Activated T-helper 2 cell treated with anti-CD3 and anti-CD28 coated beads, Interferon-gamma antibody, Interleukin-2, Interleukin-4, amounts not matched to agents 10 μg/mL and 5 μg/mL and 100 μg/mL, durations not matched to agents 14 hours and 24 hours and 36 hours (primary cell): ENCODE data around the gene OR1K1. TPM values are rescaled to one million over a fixed set of nuclear protein-coding genes. Genes with fewer than 3 reads are reported as not detected.
"Not testable (repeated sequence)": the region's sequence is repeated elsewhere in the genome, so short reads cannot be mapped to it uniquely, and the experiment has no call there.

ENCODE experiments used
- DNase-seq: peaks from one replicate; pipeline ENCODE4 v3.0.0; 2021; ENCODE audit warnings: low spot score
- H3K27ac Mint-ChIP-seq: one replicate; pipeline ENCODE4 v1.8.0; 2021; ENCODE audit warnings: mixed read lengths
- H3K27me3 Mint-ChIP-seq: one replicate; pipeline ENCODE4 v1.8.0; 2021; ENCODE audit warnings: low read depth, mixed read lengths
- H3K36me3 Mint-ChIP-seq: one replicate; pipeline ENCODE4 v1.8.0; 2021; ENCODE audit warnings: low read depth, mixed read lengths
- H3K4me1 Mint-ChIP-seq: one replicate; pipeline ENCODE4 v1.8.0; 2021; ENCODE audit warnings: low read depth, mixed read lengths
- H3K4me3 Mint-ChIP-seq: one replicate; pipeline ENCODE4 v1.8.0; 2021; ENCODE audit warnings: low read depth, mild to moderate bottlenecking, moderate library complexity, mixed read lengths
- H3K9me3 Mint-ChIP-seq: one replicate; pipeline ENCODE4 v1.8.0; 2021; ENCODE audit warnings: mixed read lengths
- intact Hi-C: fragments of 100-400 bp; cut with micrococcal nuclease; formaldehyde crosslinking; loops from one replicate; pipeline ENCODE4 v1.15.1; 2023
- total RNA-seq: library from RNA; stranded (reverse); gene quantifications from 2 replicates; pipeline ENCODE4 v1.2.3, GENCODE V29; 2022

Gene OR1K1
- total RNA-seq, 1 donor from 2014 or later, result not detected

DNA sequence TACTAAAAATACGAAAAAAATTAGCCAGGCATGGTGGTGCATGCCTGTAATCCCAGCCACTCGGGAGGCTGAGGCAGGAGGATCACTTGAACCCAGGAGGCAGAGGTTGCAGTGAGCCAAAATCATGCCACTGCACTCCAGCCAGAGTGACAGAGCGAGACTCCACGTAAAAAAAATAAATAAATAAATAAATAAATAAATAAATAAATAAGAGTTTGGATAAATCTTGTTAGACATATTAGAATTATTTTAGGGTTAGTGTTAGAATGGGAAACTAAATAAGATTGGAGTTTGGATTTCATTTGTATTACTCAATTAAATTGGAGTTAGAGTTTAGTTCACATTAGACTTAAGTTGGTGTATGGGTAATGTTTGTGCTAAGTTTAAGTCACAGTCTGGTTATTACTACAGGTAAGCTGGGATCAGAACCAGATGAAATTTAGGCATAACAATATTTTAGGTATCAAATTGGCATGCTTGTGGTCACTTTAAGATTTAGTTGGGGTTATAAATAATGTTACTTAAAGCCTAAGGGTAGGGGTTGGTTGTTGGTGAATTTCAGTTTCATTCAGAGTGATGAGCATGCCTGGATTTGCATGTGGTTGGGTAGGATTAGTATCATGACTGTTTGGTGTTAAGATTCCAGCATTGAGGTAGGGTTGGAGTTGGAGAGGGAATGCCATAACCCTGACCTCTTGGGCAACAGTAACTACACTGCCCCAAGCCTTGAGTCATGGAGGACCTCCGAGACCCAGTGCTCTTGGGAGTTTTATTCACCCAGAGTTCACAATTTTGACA is 7.9 kb upstream of the OR1K1 start:
- intact Hi-C loops, result no loop called here
- Mint-ChIP-seq H3K9me3 (no peaks in the 10 kb centered on the region), H3K4me1 (no peaks in the 10 kb centered on the region), H3K4me3 (no peak overlapping the region), H3K36me3 (no peaks in the 10 kb centered on the region), H3K27ac (no peak overlapping the region), H3K27me3 (no peaks in the 10 kb centered on the region)
- no peak for DNase-seq

DNA sequence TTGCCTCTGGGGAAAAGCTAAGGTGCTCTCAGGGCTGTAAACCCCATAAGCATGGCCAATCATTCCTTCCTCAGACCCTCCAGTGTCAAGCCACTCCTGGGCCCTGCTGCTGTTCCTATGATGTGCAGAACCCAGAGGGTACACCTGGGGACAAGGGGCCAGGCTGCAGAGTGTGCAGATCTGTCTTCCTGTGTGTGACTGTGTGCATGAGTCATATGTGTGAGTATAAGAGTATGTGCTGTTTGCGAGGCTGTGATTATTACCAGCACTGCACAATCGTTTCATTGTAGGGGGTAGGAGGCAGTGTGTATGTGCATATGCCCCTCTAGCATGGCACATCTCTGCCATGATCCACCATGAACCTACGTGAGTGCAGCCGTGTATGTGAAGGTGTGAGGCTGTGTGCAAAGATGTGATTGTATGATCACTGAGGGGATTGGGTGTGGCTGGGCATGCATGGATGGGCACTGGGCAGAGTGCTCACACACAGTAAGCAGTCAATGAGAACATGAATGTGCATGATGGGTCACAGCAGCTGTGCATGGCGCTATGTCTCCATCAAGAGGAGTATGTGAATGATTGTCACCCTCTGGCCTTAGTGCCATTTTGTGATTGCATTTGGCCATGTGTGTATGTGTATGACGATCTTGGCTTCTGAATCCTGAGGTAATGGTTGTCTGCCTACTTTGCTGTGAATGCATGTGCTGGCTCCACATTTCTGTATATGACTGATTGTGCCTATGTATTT is 2.4 kb upstream of the OR1K1 start:
- H3K27ac Mint-ChIP-seq, result no peak overlapping the region
- intact Hi-C loops, result no loop called here

DNA sequence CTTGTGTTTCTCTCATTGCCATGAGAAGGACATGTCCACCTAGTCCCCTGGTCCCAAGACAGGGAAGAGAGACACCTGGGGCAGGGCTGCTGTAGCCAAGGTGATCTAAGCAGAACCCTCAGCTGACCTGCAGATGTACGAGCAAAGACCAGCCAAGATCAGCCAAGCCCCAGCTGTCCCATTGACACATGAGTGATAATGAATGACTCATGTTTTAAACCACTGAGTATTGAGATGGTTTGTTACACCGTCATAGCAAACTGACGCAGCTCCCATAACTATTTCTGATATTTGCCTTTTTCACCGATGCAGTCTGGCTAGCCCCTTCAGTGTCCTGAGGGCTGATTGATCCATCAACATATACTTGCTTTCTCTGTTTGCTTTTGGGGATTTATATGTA is 6.7 kb downstream of the OR1K1 start:
- intact Hi-C loops, result loop anchor here (1.0 to 5.0 kb wide), 7 partner anchors 40 to 755 kb away; no protein-coding TSS in a partner anchor
- no peak for DNase-seq
- H3K9me3 Mint-ChIP-seq, result peaks cover 8% of the 10 kb centered on the region
- no peaks in the 10 kb centered on the region for H3K36me3 Mint-ChIP-seq
- peaks cover 6% of the 10 kb centered on the region for H3K27me3 Mint-ChIP-seq
- H3K4me1 Mint-ChIP-seq, result peaks cover 29% of the 10 kb centered on the region
- peak overlapping the region; percentile 15 for H3K27ac Mint-ChIP-seq
- H3K4me3 Mint-ChIP-seq, result no peak overlapping the region

More for the DNA sequence above, 2.4 kb upstream of the OR1K1 start:
- Mint-ChIP-seq H3K4me1 (no peaks in the 10 kb centered on the region), H3K36me3 (no peaks in the 10 kb centered on the region), H3K9me3 (no peaks in the 10 kb centered on the region), H3K4me3 (no peak overlapping the region), H3K27me3 (peaks cover 1% of the 10 kb centered on the region)
- DNase-seq, result no peak

DNA sequence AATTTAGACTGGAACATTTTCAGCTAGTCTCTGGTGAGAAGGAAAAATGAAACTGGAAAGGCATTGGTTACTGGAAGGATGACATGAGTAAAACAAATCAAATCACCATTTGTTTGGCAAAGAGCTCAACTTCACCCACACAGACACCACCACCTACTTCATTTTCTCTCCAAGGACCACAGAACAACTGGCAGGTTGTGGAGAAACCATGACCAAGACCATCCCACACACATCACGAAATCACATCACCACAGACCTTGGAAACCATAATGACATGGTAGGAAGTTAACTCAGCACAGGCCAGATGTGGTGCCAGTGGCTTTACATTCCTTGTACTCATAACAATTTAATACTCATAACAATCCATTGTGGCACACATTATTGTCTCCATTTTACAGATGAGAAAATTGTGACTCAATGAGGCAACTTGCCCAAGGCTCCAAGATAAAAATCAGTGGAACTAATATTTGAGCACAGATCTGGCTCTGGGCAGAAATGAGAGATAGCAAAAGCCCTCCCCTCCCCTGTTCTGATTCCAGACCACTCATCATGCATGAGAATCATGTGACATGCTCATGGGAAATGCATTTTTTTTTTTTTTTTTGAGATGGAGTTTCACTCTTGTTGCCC is 7.5 kb downstream of the OR1K1 start:
- Mint-ChIP-seq H3K27ac (peak overlapping the region; percentile 15), H3K9me3 (peaks cover 8% of the 10 kb centered on the region), H3K4me1 (peaks cover 29% of the 10 kb centered on the region), H3K4me3 (no peak overlapping the region), H3K27me3 (peaks cover 6% of the 10 kb centered on the region), H3K36me3 (no peaks in the 10 kb centered on the region)
- no peak for DNase-seq
- intact Hi-C loops, result loop anchor here (1.0 to 5.0 kb wide), 7 partner anchors 39 to 756 kb away; no protein-coding TSS in a partner anchor

DNA sequence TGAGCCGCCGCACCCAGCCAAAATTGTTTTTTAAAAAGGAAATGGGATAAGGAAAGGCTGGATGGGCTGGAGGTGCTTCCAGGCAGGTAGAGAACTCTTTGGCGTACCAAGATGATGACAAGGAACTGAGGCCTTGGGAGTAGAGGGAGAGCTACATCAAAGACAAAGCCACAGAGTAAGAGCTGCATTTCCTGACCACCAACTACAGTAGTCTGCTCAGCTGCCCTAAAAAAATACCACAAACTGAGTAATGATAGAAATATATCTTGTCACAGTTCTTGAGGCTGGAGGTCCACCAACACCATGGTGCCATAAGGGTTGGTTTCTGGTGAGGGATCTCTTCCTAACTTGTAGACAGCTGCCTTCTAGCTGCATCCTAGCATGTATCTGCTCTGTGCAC is 8.2 kb downstream of the OR1K1 start:
- H3K27me3 Mint-ChIP-seq, result peaks cover 6% of the 10 kb centered on the region
- H3K27ac Mint-ChIP-seq, result no peak overlapping the region
- no peak for DNase-seq
- H3K4me1 Mint-ChIP-seq, result peaks cover 29% of the 10 kb centered on the region
- intact Hi-C loops, result loop anchor here (5.0 kb wide), 2 partner anchors 246 to 419 kb away; no protein-coding TSS in a partner anchor
- H3K36me3 Mint-ChIP-seq, result no peaks in the 10 kb centered on the region
- no peak overlapping the region for H3K4me3 Mint-ChIP-seq
- peaks cover 8% of the 10 kb centered on the region for H3K9me3 Mint-ChIP-seq

DNA sequence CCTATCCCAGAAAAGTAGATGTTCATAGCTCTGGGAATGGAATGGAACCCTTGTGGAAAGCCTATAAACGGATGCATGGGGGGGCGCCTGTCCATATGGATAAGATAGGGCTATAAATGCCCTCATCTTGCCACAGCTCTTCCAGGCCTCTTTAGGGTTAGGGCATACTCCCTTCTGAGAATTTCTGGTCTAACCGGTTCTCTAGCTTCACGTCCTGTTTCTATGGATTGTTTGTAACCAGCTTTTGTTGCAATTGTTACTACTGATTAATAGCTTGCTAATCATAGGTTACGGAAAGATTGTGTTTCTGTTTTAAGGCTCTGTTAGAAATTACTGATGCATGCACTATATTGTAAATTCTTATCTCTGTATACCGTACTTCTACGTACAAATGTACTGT is 9.3 kb downstream of the OR1K1 start:
- H3K27ac Mint-ChIP-seq, result not testable (repeated sequence)

DNA sequence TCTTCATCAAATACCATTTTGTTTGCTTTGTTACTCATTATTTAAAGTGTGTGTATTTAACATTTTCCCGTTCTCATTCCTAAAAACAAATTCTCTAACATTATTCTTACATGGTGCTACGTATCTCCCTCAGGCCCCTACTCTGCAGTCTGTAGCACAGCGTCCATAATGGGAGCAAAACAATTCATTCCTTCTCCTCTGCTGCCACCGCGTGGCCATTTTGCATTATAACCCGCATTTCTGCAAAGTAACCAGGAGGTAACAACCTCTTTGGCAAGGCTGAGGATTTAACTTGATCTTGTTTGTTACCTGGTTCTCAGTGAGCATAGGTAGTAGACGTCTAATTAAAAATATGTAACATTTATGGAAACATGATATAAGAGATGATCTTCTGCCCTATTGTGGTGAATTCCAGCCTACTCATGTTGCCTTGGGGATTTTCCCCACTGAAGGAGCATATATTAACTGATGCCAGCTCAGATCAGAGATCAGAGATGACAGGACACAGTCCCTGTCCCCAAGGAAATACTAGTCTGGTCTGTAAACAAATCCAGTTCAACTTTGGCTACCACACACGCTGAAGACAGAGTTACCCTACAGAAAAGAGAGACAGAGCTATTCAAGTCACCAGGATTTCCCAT is 10.5 kb downstream of the OR1K1 start:
- Mint-ChIP-seq H3K9me3 (peaks cover 8% of the 10 kb centered on the region), H3K36me3 (peaks cover 1% of the 10 kb centered on the region), H3K4me1 (peaks cover 30% of the 10 kb centered on the region), H3K27ac (no peak overlapping the region), H3K4me3 (no peak overlapping the region), H3K27me3 (peaks cover 2% of the 10 kb centered on the region)
- peak; percentile 52 for DNase-seq
- intact Hi-C loops, result loop anchor here (1.0 kb wide), 1 partner anchor 345 kb away; no protein-coding TSS in a partner anchor

More for the DNA sequence above, 9.3 kb downstream of the OR1K1 start:
- intact Hi-C loops, result loop anchor here (5.0 kb wide), 2 partner anchors 247 to 418 kb away; no protein-coding TSS in a partner anchor
- H3K4me1 Mint-ChIP-seq, result peaks cover 29% of the 10 kb centered on the region
- not testable (repeated sequence) for H3K36me3 Mint-ChIP-seq, H3K9me3 Mint-ChIP-seq, H3K27me3 Mint-ChIP-seq, DNase-seq, H3K4me3 Mint-ChIP-seq

DNA sequence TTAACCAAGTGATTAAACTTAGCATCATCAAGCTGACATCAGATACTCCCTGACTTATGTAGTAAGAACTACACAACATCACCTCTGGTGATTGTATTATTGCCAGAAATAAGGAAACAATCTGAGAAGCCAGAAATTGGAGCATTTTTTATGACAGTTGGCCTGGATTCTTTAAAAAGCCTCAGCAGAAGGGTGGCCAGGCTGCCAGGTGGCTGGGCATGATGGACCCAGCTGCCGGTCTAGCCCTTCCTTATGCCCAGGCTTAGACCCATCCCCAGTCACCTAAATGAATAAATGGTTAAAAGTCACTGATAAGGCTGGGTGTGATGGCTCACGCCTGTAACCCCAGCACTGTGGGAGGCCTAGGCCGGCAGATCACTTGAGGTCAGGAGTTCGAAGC is 12.8 kb downstream of the OR1K1 start:
- DNase-seq, result no peak
- Mint-ChIP-seq H3K27ac (no peak overlapping the region), H3K36me3 (peaks cover 13% of the 10 kb centered on the region), H3K4me3 (no peak overlapping the region), H3K4me1 (peaks cover 33% of the 10 kb centered on the region), H3K27me3 (no peaks in the 10 kb centered on the region), H3K9me3 (no peaks in the 10 kb centered on the region)
- intact Hi-C loops, result no loop called here

DNA sequence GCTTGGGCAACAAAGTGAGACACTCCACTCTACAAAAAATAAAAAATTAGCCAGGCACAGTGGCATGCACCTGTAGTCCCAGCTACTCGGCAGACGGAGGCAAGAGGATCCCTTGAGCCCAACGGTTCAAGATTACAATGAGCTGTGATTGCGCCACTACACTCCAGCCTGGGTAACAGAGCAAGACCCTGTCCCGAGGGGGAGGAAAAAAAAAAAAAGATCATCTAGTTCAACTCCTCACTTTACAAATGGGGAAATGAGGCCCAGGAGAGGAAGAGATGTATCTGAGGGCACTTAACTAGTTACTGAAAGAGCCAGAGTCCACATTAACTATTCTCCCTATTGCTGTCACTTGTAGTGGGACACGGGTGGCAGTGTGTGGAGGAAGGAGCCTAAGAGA is 14.6 kb downstream of the OR1K1 start:
- H3K9me3 Mint-ChIP-seq, result no peaks in the 10 kb centered on the region
- H3K27ac Mint-ChIP-seq, result no peak overlapping the region
- H3K4me1 Mint-ChIP-seq, result peaks cover 18% of the 10 kb centered on the region
- H3K4me3 Mint-ChIP-seq, result no peak overlapping the region
- no peaks in the 10 kb centered on the region for H3K27me3 Mint-ChIP-seq
- intact Hi-C loops, result no loop called here
- peaks cover 18% of the 10 kb centered on the region for H3K36me3 Mint-ChIP-seq
- DNase-seq, result no peak

DNA sequence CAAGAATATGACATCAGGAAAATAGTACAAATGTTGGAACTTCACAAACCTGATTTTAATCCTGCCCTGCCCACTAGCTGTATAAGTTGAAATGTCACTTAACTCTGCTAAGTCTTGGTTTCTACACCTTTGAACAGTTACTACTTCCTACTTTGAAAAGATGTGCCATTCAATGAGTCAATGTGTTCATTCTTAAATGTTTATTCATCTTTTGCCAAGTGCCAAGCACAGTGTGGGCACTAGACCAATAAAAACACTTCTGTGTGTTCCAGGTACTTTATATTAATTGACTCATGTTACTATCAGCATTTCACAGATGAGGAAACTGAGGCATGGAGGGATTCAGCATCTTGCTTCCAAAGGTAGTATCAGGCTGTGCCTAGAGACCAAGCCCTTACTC is 15.6 kb downstream of the OR1K1 start:
- Mint-ChIP-seq H3K27ac (no peak overlapping the region), H3K9me3 (no peaks in the 10 kb centered on the region), H3K4me3 (no peak overlapping the region), H3K4me1 (peaks cover 18% of the 10 kb centered on the region), H3K36me3 (peaks cover 27% of the 10 kb centered on the region), H3K27me3 (no peaks in the 10 kb centered on the region)
- intact Hi-C loops, result no loop called here
- no peak for DNase-seq

DNA sequence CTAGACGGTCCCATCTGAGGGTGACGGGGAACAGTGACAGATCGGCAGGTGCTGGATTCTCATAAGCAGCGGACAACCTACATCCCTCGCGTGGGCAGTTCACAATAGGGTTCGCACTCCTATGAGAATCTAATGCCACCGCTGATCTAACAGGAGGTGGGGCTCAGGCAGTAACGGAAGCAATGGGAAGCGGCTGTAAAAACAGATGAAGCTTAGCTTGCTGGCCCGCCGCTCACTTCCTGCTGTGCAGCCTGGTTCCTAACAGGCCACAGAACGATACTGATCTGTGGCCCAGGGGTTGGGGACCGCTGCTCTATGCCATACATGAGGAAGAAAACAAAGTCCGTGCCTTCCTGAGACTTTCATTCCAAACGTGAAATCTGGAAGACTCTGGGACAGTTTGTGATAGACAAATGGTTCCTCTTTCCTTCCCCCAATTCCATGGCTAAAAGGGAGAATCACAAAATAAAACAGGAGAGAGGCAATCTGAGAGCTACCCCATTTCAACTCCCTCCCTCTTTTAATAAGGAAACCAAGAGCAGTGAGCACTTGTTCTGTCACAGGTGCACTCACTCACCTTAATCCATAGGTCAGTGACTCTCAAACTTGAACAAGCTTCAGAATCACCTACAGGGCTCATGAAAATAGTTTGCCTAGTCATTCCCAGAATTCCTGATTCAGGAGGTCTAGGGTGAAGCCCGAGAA is 16.4 kb downstream of the OR1K1 start:
- Mint-ChIP-seq H3K4me1 (peaks cover 18% of the 10 kb centered on the region), H3K4me3 (peak overlapping the region; percentile 18), H3K9me3 (no peaks in the 10 kb centered on the region), H3K36me3 (peaks cover 32% of the 10 kb centered on the region), H3K27ac (peak overlapping the region; percentile 73), H3K27me3 (no peaks in the 10 kb centered on the region)
- intact Hi-C loops, result no loop called here
- DNase-seq, result no peak

DNA sequence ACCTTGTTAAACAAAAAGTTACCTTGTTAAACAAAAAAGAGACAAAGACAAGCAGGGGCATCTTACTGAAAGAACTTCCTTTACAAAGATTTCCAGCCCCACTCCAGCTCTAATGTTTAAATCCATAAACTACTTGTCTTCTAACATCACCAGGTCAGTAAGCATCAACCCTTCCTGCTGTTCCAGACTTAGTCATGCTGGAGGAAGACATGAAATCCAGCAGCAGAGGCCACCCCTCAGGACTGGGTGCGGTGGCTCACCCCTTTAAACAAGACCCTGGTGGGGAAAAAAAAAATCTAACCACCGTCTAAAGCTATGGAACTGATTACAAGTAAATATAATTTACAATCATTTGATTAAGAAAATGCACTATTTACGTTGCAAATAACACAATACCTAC is 19.4 kb downstream of the OR1K1 start:
- H3K4me1 Mint-ChIP-seq, result peaks cover 18% of the 10 kb centered on the region
- DNase-seq, result no peak
- no peaks in the 10 kb centered on the region for H3K27me3 Mint-ChIP-seq
- no peaks in the 10 kb centered on the region for H3K9me3 Mint-ChIP-seq
- no peak overlapping the region for H3K27ac Mint-ChIP-seq
- peaks cover 52% of the 10 kb centered on the region for H3K36me3 Mint-ChIP-seq
- intact Hi-C loops, result no loop called here
- H3K4me3 Mint-ChIP-seq, result no peak overlapping the region
